GM23338 (cell line): ENCODE measurements around the gene CMYA5. TPM values are rescaled to one million over a fixed set of nuclear protein-coding genes. Genes with fewer than 3 reads are reported as not detected.

Experiments
- ATAC-seq: fragments of 200-7000 bp; cut with Tn5 transposase; 3 replicates; pipeline ENCODE4 v1.9.1; 2020
- DNase-seq: peaks from one replicate; pipeline ENCODE4 v3.0.0-alpha.2; 2015; ENCODE audit warnings: low spot score
- H2AFZ ChIP-seq: fragments of 200-600 bp; sonication (generic); 2 replicates; pipeline ENCODE4 v1.8.0; 2016; ENCODE audit warnings: antibody characterized with exemption, mild to moderate bottlenecking, moderate library complexity
- H3F3A ChIP-seq: fragments of 200-600 bp; sonication (generic); replicated peaks from 2 replicates; pipeline ENCODE4 v1.8.0; 2017; ENCODE audit warnings: antibody characterized with exemption, mixed run types, low read depth
- H3K27ac ChIP-seq: fragments of 200-600 bp; sonication (generic); 2 replicates; pipeline ENCODE4 v1.6.1; 2016; ENCODE audit warnings: low read depth
- H3K27me3 ChIP-seq: fragments of 200-600 bp; sonication (generic); 2 replicates; pipeline ENCODE4 v1.8.0; 2016; ENCODE audit warnings: mild to moderate bottlenecking, mixed run types, moderate library complexity; ENCODE audit not compliant: insufficient read depth
- H3K36me3 ChIP-seq: fragments of 200-600 bp; sonication (generic); 2 replicates; pipeline ENCODE4 v1.8.0; 2016; ENCODE audit warnings: mild to moderate bottlenecking; ENCODE audit not compliant: insufficient read depth
- H3K4me1 ChIP-seq: fragments of 200-600 bp; sonication (generic); 2 replicates; pipeline ENCODE4 v1.8.0; 2016; ENCODE audit warnings: mild to moderate bottlenecking, moderate library complexity; ENCODE audit not compliant: insufficient read depth
- H3K4me2 ChIP-seq: fragments of 200-600 bp; sonication (generic); 2 replicates; pipeline ENCODE4 v1.7.1; 2017; ENCODE audit warnings: mixed run types
- H3K4me3 ChIP-seq: fragments of 200-600 bp; sonication (generic); 2 replicates; pipeline ENCODE4 v1.6.1; 2016; ENCODE audit warnings: mixed run types
- H3K79me2 ChIP-seq: fragments of 200-600 bp; sonication (generic); replicated peaks from 2 replicates; pipeline ENCODE4 v1.8.0; 2017; ENCODE audit warnings: mild to moderate bottlenecking; ENCODE audit not compliant: insufficient read depth
- H3K9me2 ChIP-seq: fragments of 200-600 bp; sonication (generic); 2 replicates; pipeline ENCODE4 v1.8.0; 2017; ENCODE audit not compliant: insufficient read depth
- H4K20me1 ChIP-seq: fragments of 200-600 bp; sonication (generic); replicated peaks from 2 replicates; pipeline ENCODE4 v1.8.0; 2017; ENCODE audit warnings: mild to moderate bottlenecking; ENCODE audit not compliant: insufficient read depth
- H3K27ac Mint-ChIP-seq: 2 replicates; pipeline ENCODE4 v1.8.0; 2020; ENCODE audit warnings: inconsistent platforms, mild to moderate bottlenecking, moderate library complexity, mixed read lengths
- H3K27me3 Mint-ChIP-seq: 3 replicates; pipeline ENCODE4 v1.8.0; 2022; ENCODE audit warnings: low read depth, mild to moderate bottlenecking, moderate library complexity, mixed read lengths, inconsistent platforms; ENCODE audit not compliant: insufficient read depth, poor library complexity
- H3K36me3 Mint-ChIP-seq: 3 replicates; pipeline ENCODE4 v1.8.0; 2021; ENCODE audit warnings: low read depth, mild to moderate bottlenecking, inconsistent platforms, moderate library complexity, mixed read lengths
- H3K4me1 Mint-ChIP-seq: 3 replicates; pipeline ENCODE4 v1.8.0; 2020; ENCODE audit warnings: mild to moderate bottlenecking, inconsistent platforms, mixed read lengths
- H3K4me3 Mint-ChIP-seq: 3 replicates; pipeline ENCODE4 v1.8.0; 2021; ENCODE audit warnings: moderate library complexity, mild to moderate bottlenecking, inconsistent platforms, mixed read lengths
- H3K9me3 Mint-ChIP-seq: 3 replicates; pipeline ENCODE4 v1.8.0; 2020; ENCODE audit warnings: moderate library complexity, mild to moderate bottlenecking, inconsistent platforms, mixed read lengths
- POLR2AphosphoS5 ChIP-seq: IDR thresholded peaks from 2 replicates; pipeline ENCODE4 v1.6.1; 2016; ENCODE audit warnings: antibody characterized with exemption, low read depth
- STAT1 ChIP-seq: IDR thresholded peaks from one replicate; pipeline ENCODE4 v1.6.1; 2016; ENCODE audit warnings: antibody characterized with exemption; ENCODE audit not compliant: unreplicated experiment
- polyA plus RNA-seq: library from polyadenylated mRNA; unstranded; fragments of >200 nt; fragmentation: Nextera tagmentation; extraction: Ambion mirVana; gene quantifications from 2 replicates; pipeline ENCODE4 v1.2.1, GENCODE V29; 2016
- total RNA-seq: library from RNA; depleted of rRNA; stranded (reverse); fragments of >200 nt; shearing (Covaris generic); gene quantifications from 2 replicates; pipeline ENCODE4 v1.2.3, GENCODE V29; 2014
- TF ChIP-seq, protein P1 (sequence below), 2 experiments: fragments of 200-600 bp in 1 of 2; sonication (generic) in 1 of 2; conservative IDR thresholded peaks; 2 replicates each; pipeline versions ENCODE4 v1.5.1 to v1.6.1; 2016 to 2017; ENCODE audit warnings: antibody characterized with exemption in 2 of 2, low read depth in 2 of 2, mild to moderate bottlenecking in 2 of 2, moderate library complexity in 1 of 2
- TF ChIP-seq, protein P2 (sequence below): fragments of 250-450 bp; sonication (Bioruptor Pico); IDR thresholded peaks from 2 replicates; pipeline ENCODE4 v1.5.0; 2020; ENCODE audit warnings: mild to moderate bottlenecking, moderate library complexity
- TF ChIP-seq, protein P3 (sequence below): IDR thresholded peaks from 2 replicates; pipeline ENCODE4 v1.6.1; 2016; ENCODE audit warnings: antibody characterized with exemption

The CMYA5 gene
- total and polyA plus RNA-seq, 2 experiments from 2014 or later, result 0.45 to 0.49 TPM

DNA sequence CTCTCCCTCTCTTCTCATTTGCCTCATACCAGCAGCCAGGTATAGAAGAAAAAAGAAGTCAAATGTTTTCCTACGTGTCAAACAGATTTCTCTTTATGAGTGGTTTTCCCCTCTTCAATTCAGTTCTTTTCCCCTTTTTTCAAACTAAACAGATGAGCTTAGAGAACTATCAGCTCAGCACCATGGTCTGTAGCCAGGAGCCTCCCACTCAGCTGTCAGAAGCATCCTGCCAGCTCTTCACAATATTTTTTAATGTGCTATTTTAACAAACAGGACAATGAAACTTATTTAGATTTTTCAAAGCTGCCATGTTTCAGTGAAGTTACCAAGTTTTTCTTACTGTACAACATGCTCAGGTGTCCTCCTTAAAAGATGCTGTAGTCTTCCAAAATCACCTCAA, 63.5 kb downstream of the CMYA5 start:
- no peak overlapping the region for H3K4me3 Mint-ChIP-seq
- Histone ChIP-seq H3K27me3 (no peaks in the 10 kb centered on the region), H3K27ac (no peak overlapping the region), H2AFZ (no peak overlapping the region), H3K9me2 (no peaks in the 10 kb centered on the region), H4K20me1 (no peaks in the 10 kb centered on the region), H3K4me1 (peaks cover 20% of the 10 kb centered on the region), H3K4me2 (no peak overlapping the region), H3F3A (no peaks in the 10 kb centered on the region), H3K36me3 (no peaks in the 10 kb centered on the region), H3K4me3 (no peak overlapping the region), H3K79me2 (no peaks in the 10 kb centered on the region)
- no peaks in the 10 kb centered on the region for H3K36me3 Mint-ChIP-seq
- DNase-seq, result no peak
- peaks cover 19% of the 10 kb centered on the region for H3K4me1 Mint-ChIP-seq
- no peak overlapping the region for H3K27ac Mint-ChIP-seq
- peaks cover 2% of the 10 kb centered on the region for H3K27me3 Mint-ChIP-seq
- H3K9me3 Mint-ChIP-seq, result no peaks in the 10 kb centered on the region
- TF ChIP-seq STAT1 (no peak), POLR2AphosphoS5 (no peak)
- TF ChIP-seq, protein P1, sequence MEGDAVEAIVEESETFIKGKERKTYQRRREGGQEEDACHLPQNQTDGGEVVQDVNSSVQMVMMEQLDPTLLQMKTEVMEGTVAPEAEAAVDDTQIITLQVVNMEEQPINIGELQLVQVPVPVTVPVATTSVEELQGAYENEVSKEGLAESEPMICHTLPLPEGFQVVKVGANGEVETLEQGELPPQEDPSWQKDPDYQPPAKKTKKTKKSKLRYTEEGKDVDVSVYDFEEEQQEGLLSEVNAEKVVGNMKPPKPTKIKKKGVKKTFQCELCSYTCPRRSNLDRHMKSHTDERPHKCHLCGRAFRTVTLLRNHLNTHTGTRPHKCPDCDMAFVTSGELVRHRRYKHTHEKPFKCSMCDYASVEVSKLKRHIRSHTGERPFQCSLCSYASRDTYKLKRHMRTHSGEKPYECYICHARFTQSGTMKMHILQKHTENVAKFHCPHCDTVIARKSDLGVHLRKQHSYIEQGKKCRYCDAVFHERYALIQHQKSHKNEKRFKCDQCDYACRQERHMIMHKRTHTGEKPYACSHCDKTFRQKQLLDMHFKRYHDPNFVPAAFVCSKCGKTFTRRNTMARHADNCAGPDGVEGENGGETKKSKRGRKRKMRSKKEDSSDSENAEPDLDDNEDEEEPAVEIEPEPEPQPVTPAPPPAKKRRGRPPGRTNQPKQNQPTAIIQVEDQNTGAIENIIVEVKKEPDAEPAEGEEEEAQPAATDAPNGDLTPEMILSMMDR (conservative IDR thresholded peaks at IDR 0.05; ENCODE audit: low read depth in 2 of 2), result no peak
- TF ChIP-seq, protein P2, sequence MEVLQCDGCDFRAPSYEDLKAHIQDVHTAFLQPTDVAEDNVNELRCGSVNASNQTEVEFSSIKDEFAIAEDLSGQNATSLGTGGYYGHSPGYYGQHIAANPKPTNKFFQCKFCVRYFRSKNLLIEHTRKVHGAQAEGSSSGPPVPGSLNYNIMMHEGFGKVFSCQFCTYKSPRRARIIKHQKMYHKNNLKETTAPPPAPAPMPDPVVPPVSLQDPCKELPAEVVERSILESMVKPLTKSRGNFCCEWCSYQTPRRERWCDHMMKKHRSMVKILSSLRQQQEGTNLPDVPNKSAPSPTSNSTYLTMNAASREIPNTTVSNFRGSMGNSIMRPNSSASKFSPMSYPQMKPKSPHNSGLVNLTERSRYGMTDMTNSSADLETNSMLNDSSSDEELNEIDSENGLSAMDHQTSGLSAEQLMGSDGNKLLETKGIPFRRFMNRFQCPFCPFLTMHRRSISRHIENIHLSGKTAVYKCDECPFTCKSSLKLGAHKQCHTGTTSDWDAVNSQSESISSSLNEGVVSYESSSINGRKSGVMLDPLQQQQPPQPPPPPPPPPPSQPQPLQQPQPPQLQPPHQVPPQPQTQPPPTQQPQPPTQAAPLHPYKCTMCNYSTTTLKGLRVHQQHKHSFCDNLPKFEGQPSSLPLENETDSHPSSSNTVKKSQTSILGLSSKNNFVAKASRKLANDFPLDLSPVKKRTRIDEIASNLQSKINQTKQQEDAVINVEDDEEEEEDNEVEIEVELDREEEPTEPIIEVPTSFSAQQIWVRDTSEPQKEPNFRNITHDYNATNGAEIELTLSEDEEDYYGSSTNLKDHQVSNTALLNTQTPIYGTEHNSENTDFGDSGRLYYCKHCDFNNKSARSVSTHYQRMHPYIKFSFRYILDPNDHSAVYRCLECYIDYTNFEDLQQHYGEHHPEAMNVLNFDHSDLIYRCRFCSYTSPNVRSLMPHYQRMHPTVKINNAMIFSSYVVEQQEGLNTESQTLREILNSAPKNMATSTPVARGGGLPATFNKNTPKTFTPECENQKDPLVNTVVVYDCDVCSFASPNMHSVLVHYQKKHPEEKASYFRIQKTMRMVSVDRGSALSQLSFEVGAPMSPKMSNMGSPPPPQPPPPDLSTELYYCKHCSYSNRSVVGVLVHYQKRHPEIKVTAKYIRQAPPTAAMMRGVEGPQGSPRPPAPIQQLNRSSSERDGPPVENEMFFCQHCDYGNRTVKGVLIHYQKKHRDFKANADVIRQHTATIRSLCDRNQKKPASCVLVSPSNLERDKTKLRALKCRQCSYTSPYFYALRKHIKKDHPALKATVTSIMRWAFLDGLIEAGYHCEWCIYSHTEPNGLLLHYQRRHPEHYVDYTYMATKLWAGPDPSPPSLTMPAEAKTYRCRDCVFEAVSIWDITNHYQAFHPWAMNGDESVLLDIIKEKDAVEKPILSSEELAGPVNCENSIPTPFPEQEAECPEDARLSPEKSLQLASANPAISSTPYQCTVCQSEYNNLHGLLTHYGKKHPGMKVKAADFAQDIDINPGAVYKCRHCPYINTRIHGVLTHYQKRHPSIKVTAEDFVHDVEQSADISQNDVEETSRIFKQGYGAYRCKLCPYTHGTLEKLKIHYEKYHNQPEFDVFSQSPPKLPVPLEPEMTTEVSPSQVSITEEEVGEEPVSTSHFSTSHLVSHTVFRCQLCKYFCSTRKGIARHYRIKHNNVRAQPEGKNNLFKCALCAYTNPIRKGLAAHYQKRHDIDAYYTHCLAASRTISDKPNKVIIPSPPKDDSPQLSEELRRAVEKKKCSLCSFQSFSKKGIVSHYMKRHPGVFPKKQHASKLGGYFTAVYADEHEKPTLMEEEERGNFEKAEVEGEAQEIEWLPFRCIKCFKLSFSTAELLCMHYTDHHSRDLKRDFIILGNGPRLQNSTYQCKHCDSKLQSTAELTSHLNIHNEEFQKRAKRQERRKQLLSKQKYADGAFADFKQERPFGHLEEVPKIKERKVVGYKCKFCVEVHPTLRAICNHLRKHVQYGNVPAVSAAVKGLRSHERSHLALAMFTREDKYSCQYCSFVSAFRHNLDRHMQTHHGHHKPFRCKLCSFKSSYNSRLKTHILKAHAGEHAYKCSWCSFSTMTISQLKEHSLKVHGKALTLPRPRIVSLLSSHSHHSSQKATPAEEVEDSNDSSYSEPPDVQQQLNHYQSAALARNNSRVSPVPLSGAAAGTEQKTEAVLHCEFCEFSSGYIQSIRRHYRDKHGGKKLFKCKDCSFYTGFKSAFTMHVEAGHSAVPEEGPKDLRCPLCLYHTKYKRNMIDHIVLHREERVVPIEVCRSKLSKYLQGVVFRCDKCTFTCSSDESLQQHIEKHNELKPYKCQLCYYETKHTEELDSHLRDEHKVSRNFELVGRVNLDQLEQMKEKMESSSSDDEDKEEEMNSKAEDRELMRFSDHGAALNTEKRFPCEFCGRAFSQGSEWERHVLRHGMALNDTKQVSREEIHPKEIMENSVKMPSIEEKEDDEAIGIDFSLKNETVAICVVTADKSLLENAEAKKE (CRISPR knock-in tag), result no peak
- TF ChIP-seq, protein P3, sequence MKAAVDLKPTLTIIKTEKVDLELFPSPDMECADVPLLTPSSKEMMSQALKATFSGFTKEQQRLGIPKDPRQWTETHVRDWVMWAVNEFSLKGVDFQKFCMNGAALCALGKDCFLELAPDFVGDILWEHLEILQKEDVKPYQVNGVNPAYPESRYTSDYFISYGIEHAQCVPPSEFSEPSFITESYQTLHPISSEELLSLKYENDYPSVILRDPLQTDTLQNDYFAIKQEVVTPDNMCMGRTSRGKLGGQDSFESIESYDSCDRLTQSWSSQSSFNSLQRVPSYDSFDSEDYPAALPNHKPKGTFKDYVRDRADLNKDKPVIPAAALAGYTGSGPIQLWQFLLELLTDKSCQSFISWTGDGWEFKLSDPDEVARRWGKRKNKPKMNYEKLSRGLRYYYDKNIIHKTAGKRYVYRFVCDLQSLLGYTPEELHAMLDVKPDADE, result no peak
- no peak for ATAC-seq
